ENCODE results near the gene PNMA8B. TPM values are rescaled to one million over a fixed set of nuclear protein-coding genes. Genes with fewer than 3 reads are reported as not detected.

The PNMA8B gene
- total RNA-seq, 1 experiment from 2014 or later = not detected

DNA sequence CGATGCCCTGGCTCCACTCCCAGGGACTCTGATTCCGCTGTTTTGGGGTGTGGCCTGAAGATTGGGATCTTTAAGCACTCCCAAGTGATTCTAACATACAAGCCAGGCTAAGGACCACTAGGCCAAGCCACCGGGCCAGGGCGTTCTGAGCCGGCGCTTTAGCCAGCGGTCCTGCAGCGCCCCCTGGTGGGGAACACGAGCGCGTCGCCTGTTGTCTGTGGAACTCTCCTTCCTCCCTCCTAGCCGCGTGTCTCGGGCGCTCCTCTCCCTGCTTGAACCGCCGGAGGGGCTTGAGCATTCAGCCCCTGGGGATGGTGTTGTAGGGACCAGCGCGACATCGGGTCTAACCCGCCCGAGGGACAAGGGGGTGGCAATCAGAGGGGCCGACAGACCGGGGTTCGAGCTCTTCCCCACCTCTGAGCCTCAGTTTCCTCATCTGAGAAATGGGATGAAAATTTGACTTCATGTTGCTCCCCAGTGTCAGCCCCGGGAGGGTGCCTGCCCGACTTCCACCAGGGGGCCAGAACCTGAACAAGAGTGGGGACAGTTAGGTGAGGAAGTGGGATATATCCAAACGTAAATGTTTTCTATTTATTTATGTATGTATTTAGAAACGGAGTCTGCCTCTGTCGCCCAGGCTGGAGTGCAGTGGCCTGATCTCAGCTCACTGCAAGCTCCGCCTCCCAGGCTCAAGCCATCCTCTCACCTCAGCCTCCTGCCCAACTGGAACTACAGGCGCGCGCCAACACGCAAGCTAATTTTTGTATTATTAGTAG is 18.0 kb upstream of the PNMA8B start:
- CTCF ChIA-PET = interaction anchor here (0.6 to 4.4 kb wide), 30 partner anchors 8 to 1683 kb away, joined by 3 to 26 read pairs (median 4); no protein-coding TSS in a partner anchor
- peaks cover 7% of the 10 kb centered on the region for H3K36me3 Mint-ChIP-seq (ENCODE audit: insufficient read depth, unreplicated experiment)
- POLR2A ChIA-PET = interaction anchor here (0.6 kb wide), 1 partner anchor 23 kb away, joined by 3 read pairs; no protein-coding TSS in a partner anchor
- H3K9me3 Mint-ChIP-seq (ENCODE audit: unreplicated experiment) = peaks cover 8% of the 10 kb centered on the region
- no peak overlapping the region for H3K4me3 Mint-ChIP-seq (ENCODE audit: unreplicated experiment)
- no peak overlapping the region for H3K27ac Mint-ChIP-seq (ENCODE audit: low read depth, unreplicated experiment)
- no peaks in the 10 kb centered on the region for H3K27me3 Mint-ChIP-seq (ENCODE audit: insufficient read depth, unreplicated experiment)
- DNase-seq (ENCODE audit: unreplicated experiment) = peak; percentile 75
- TF ChIP-seq, protein P1, sequence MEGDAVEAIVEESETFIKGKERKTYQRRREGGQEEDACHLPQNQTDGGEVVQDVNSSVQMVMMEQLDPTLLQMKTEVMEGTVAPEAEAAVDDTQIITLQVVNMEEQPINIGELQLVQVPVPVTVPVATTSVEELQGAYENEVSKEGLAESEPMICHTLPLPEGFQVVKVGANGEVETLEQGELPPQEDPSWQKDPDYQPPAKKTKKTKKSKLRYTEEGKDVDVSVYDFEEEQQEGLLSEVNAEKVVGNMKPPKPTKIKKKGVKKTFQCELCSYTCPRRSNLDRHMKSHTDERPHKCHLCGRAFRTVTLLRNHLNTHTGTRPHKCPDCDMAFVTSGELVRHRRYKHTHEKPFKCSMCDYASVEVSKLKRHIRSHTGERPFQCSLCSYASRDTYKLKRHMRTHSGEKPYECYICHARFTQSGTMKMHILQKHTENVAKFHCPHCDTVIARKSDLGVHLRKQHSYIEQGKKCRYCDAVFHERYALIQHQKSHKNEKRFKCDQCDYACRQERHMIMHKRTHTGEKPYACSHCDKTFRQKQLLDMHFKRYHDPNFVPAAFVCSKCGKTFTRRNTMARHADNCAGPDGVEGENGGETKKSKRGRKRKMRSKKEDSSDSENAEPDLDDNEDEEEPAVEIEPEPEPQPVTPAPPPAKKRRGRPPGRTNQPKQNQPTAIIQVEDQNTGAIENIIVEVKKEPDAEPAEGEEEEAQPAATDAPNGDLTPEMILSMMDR (IDR thresholded peaks at IDR 0.05; ENCODE audit: unreplicated experiment) = peak; percentile 95
- H3K4me1 Mint-ChIP-seq (ENCODE audit: insufficient read depth, unreplicated experiment) = peaks cover 7% of the 10 kb centered on the region
- BruUV-seq (replicated peaks) = no TSS peak
- intact Hi-C loops (cut with micrococcal nuclease) = loop anchor here (1.0 kb wide), 2 partner anchors 118 to 233 kb away; no protein-coding TSS in a partner anchor

DNA sequence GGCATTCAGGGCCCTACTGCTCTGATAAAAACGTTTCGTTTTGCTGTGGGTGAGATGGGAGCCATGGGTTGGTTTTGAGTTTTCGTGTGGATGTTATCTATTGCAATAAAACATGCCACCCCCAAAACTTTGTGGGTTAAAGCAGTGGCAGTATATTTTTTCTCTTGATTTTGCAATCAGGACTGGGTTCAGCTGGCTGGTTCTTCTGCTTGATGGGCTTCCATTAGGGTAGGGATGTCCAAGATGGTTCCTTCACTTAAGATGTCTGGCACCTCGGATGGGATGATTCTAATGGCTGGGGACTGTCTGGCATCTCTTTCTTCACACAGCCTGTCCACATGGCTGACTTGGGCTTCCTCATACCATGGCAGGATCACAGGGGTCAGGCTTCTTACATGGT is 15.6 kb upstream of the PNMA8B start:
- Mint-ChIP-seq H3K4me1 (ENCODE audit: insufficient read depth, unreplicated experiment) (peaks cover 7% of the 10 kb centered on the region), H3K36me3 (ENCODE audit: insufficient read depth, unreplicated experiment) (no peaks in the 10 kb centered on the region), H3K9me3 (ENCODE audit: unreplicated experiment) (peaks cover 8% of the 10 kb centered on the region), H3K4me3 (ENCODE audit: unreplicated experiment) (no peak overlapping the region), H3K27ac (ENCODE audit: low read depth, unreplicated experiment) (no peak overlapping the region), H3K27me3 (ENCODE audit: insufficient read depth, unreplicated experiment) (no peaks in the 10 kb centered on the region)
- no peak for DNase-seq (ENCODE audit: unreplicated experiment)
- ChIA-PET CTCF (interaction anchor here (0.7 to 4.4 kb wide), 4 partner anchors 15 to 230 kb away, joined by 3 to 26 read pairs (median 8); no protein-coding TSS in a partner anchor), POLR2A (no interaction called here)
- intact Hi-C loops (cut with micrococcal nuclease) = no loop called here
- TF ChIP-seq, protein P1 (IDR thresholded peaks at IDR 0.05; ENCODE audit: unreplicated experiment) = no peak
- BruUV-seq (replicated peaks) = no TSS peak

DNA sequence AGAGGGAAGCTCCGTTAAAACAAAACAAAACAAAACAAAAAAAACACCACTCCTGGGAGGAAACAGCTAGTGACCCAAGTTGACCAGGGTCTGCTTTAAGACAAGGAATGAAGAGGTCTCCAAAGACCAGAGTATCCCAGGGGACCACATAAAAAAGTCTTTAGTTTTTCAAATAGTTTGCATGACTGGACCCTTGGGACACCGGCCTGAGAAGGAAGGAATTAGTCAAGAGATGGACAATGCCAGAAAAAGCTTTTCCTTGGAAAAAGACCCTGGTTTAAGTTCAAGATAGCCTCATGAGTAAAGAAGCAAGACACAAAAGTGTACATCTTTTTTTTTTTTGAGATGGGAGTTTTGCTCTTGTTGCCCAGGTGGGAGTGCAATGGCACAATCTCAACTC is 12.5 kb upstream of the PNMA8B start:
- no peak for DNase-seq (ENCODE audit: unreplicated experiment)
- CTCF ChIA-PET = interaction anchor here (0.6 to 2.4 kb wide), 6 partner anchors 22 to 112 kb away, joined by 3 to 9 read pairs (median 3); no protein-coding TSS in a partner anchor
- TF ChIP-seq, protein P1 (IDR thresholded peaks at IDR 0.05; ENCODE audit: unreplicated experiment) = no peak
- Mint-ChIP-seq H3K27me3 (ENCODE audit: insufficient read depth, unreplicated experiment) (no peaks in the 10 kb centered on the region), H3K36me3 (ENCODE audit: insufficient read depth, unreplicated experiment) (no peaks in the 10 kb centered on the region), H3K27ac (ENCODE audit: low read depth, unreplicated experiment) (no peak overlapping the region), H3K9me3 (ENCODE audit: unreplicated experiment) (peaks cover 8% of the 10 kb centered on the region), H3K4me1 (ENCODE audit: insufficient read depth, unreplicated experiment) (no peaks in the 10 kb centered on the region), H3K4me3 (ENCODE audit: unreplicated experiment) (no peak overlapping the region)
- POLR2A ChIA-PET = no interaction called here
- intact Hi-C loops (cut with micrococcal nuclease) = no loop called here
- BruUV-seq (replicated peaks) = no TSS peak

DNA sequence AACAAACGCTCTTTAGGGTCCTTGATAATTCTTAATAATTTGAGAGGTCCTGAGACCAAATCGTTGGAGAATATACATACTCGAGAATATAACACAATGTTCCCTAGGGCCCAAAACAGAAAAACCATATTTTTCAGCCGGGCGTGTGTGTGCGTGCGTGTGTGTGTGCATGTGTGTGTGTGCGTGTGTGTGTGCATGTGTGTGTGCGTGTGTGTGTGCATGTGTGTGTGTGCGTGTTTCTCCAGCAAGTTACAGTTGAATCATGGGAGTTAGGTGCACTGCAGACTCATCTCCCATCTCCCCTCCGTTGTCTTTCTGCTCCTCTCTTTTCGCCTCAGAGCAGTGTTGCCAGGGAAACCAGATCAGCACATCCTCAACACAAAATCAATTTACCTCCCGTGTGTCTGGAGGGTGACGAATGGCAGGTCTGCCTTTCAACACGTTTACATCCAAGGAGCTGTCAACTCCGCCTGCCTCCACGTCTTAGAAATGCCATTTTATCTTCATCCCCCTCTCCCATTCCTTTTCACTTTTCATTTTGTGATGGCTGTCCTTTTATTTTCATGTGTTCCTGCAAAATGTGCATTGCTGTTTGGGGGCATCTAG is 8.3 kb upstream of the PNMA8B start:
- Mint-ChIP-seq H3K4me3 (ENCODE audit: unreplicated experiment) (no peak overlapping the region), H3K27me3 (ENCODE audit: insufficient read depth, unreplicated experiment) (peaks cover 15% of the 10 kb centered on the region), H3K36me3 (ENCODE audit: insufficient read depth, unreplicated experiment) (no peaks in the 10 kb centered on the region), H3K27ac (ENCODE audit: low read depth, unreplicated experiment) (no peak overlapping the region), H3K4me1 (ENCODE audit: insufficient read depth, unreplicated experiment) (peaks cover 6% of the 10 kb centered on the region), H3K9me3 (ENCODE audit: unreplicated experiment) (no peaks in the 10 kb centered on the region)
- ChIA-PET POLR2A (no interaction called here), CTCF (interaction anchor here (0.6 to 1.3 kb wide), 2 partner anchors 108 to 499 kb away, joined by 4 to 16 read pairs; no protein-coding TSS in a partner anchor)
- BruUV-seq (replicated peaks) = no TSS peak
- intact Hi-C loops (cut with micrococcal nuclease) = no loop called here
- TF ChIP-seq, protein P1 (IDR thresholded peaks at IDR 0.05; ENCODE audit: unreplicated experiment) = no peak
- DNase-seq (ENCODE audit: unreplicated experiment) = no peak
